Thyroid gland (tissue), 4 donors: ENCODE data around the gene DNAH14.

Experiments used
- POLR2A ChIP-seq, 2 donors: fragments of 450-650 bp; IDR thresholded peaks; one replicate each; pipeline ENCODE4 v1.6.1; 2017; ENCODE audit warnings: antibody characterized with exemption in 2 of 2, mild to moderate bottlenecking in 2 of 2, moderate library complexity in 1 of 2
- TF ChIP-seq, protein P1 (sequence below), 6 experiments: fragments of 200-600 bp in 3 of 6; fragments of 450-650 bp in 3 of 6; sonication (generic) in 3 of 6; IDR thresholded peaks; one replicate each; pipeline ENCODE4 v1.5.1; 2016 to 2019; ENCODE audit warnings: antibody characterized with exemption in 6 of 6, mild to moderate bottlenecking in 2 of 6, inconsistent platforms in 1 of 6, moderate library complexity in 1 of 6

DNA sequence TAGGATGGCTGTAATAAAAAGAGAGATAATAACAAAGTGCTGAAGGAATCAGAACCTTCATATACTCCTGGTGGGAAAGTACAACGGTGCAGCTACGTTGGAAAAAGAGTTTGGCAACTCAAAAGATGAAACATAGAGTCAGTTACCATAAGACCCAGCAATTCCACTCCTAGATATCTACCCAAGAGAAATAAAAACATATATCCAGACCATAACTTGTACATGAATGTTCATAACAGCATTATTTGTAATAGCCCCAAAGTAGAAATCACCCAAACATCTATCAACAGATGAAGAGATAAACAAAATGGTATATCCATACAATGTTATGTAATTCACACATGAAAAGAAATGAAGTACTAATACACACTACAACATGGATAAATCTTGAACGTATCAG, 30.5 kb upstream of the DNAH14 start:
- TF ChIP-seq POLR2A (IDR thresholded peaks at IDR 0.05): no peak
- TF ChIP-seq, protein P1, sequence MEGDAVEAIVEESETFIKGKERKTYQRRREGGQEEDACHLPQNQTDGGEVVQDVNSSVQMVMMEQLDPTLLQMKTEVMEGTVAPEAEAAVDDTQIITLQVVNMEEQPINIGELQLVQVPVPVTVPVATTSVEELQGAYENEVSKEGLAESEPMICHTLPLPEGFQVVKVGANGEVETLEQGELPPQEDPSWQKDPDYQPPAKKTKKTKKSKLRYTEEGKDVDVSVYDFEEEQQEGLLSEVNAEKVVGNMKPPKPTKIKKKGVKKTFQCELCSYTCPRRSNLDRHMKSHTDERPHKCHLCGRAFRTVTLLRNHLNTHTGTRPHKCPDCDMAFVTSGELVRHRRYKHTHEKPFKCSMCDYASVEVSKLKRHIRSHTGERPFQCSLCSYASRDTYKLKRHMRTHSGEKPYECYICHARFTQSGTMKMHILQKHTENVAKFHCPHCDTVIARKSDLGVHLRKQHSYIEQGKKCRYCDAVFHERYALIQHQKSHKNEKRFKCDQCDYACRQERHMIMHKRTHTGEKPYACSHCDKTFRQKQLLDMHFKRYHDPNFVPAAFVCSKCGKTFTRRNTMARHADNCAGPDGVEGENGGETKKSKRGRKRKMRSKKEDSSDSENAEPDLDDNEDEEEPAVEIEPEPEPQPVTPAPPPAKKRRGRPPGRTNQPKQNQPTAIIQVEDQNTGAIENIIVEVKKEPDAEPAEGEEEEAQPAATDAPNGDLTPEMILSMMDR (IDR thresholded peaks at IDR 0.05): no peak
